ENCODE data around the gene COPE.

Gene COPE

GRCh38 chr19:18906605-18907519 is 12.3 kb downstream of the COPE start:
- Histone ChIP-seq H3K27ac (replicated peaks; ENCODE audit: low read length) (no peak overlapping the region), H2BK12ac (ENCODE audit: low read length) (no peak overlapping the region), H3K79me1 (ENCODE audit: low read depth, low read length) (peaks cover 12% of the 10 kb centered on the region), H2AK5ac (ENCODE audit: low read depth, low read length) (no peak overlapping the region), H3K4ac (ENCODE audit: low read length) (peak overlapping the region; percentile 23), H3K18ac (ENCODE audit: low read length) (no peak overlapping the region), H2BK120ac (ENCODE audit: low read depth, low read length) (no peak overlapping the region), H3K36me3 (replicated peaks in 1 of 2; ENCODE audit: control insufficient read depth in 2 of 2, insufficient read depth in 2 of 2, low read length in 2 of 2) (peaks cover 27 to 78% of the 10 kb centered on the region in 2 donors), H3K14ac (ENCODE audit: low read length) (no peak overlapping the region), H3K23ac (ENCODE audit: low read depth, low read length, poor library complexity) (peak overlapping the region; percentile 20), H3K4me3 (ENCODE audit: low read length in 2 of 2) (peak overlapping the region in 1 of 2 donors; percentile 37), H2AFZ (ENCODE audit: low read length) (no peak overlapping the region), H2BK5ac (ENCODE audit: low read length) (peak overlapping the region; percentile 90), H3K27me3 (ENCODE audit: control insufficient read depth in 3 of 3, insufficient read depth in 3 of 3, low read depth in 1 of 3, low read length in 3 of 3) (no peaks in the 10 kb centered on the region), H4K91ac (ENCODE audit: low read depth, low read length, poor library complexity) (no peak overlapping the region), H4K8ac (ENCODE audit: low read depth, low read length) (peak overlapping the region; percentile 23), H2BK15ac (ENCODE audit: low read length) (no peak overlapping the region), H3K4me2 (ENCODE audit: insufficient read depth, low read length, poor library complexity, severe bottlenecking) (no peak overlapping the region), H3K9ac (ENCODE audit: low read depth, low read length, poor library complexity) (peak overlapping the region; percentile 70), H3K9me3 (replicated peaks in 1 of 2; ENCODE audit: control insufficient read depth in 2 of 2, insufficient read depth in 1 of 2, low read depth in 1 of 2, low read length in 2 of 2) (peaks cover 0 to 1% of the 10 kb centered on the region in 2 donors), H3K4me1 (ENCODE audit: control insufficient read depth in 2 of 2, insufficient read depth in 1 of 2, low read depth in 1 of 2, low read length in 2 of 2) (no peaks in the 10 kb centered on the region)
- DNase-seq (ENCODE audit: low spot score): no peak
- no CpG with 5 or more reads among the region's 36 CpGs for WGBS, 2 donors (ENCODE audit: extremely low coverage in 2 of 2, insufficient read length in 2 of 2, insufficient replicate concordance in 1 of 2)

- H3K23ac ChIP-seq (ENCODE audit: low read depth, low read length, poor library complexity): peak overlapping the region; percentile 43
- H3K18ac ChIP-seq (ENCODE audit: low read length): no peak overlapping the region
- no peak overlapping the region for H4K8ac ChIP-seq (ENCODE audit: low read depth, low read length)
- no peak overlapping the region for H2BK120ac ChIP-seq (ENCODE audit: low read depth, low read length)
- H2AFZ ChIP-seq (ENCODE audit: low read length): no peak overlapping the region
- no peak overlapping the region for H2BK15ac ChIP-seq (ENCODE audit: low read length)
- H3K4me1 ChIP-seq (ENCODE audit: control insufficient read depth in 2 of 2, insufficient read depth in 1 of 2, low read depth in 1 of 2, low read length in 2 of 2): no peaks in the 10 kb centered on the region
- no peak overlapping the region for H4K91ac ChIP-seq (ENCODE audit: low read depth, low read length, poor library complexity)
- WGBS, 2 donors (ENCODE audit: extremely low coverage in 2 of 2, insufficient read length in 2 of 2, insufficient replicate concordance in 1 of 2): no CpG with 5 or more reads among the region's 26 CpGs
- peaks cover 7% of the 10 kb centered on the region for H3K79me1 ChIP-seq (ENCODE audit: low read depth, low read length)
- H3K27me3 ChIP-seq (ENCODE audit: control insufficient read depth in 3 of 3, insufficient read depth in 3 of 3, low read depth in 1 of 3, low read length in 3 of 3): no peaks in the 10 kb centered on the region
- no peak for DNase-seq (ENCODE audit: low spot score)
- no peak overlapping the region for H3K4me2 ChIP-seq (ENCODE audit: insufficient read depth, low read length, poor library complexity, severe bottlenecking)
- peak overlapping the region; percentile 21 for H3K9ac ChIP-seq (ENCODE audit: low read depth, low read length, poor library complexity)
- H3K9me3 ChIP-seq (replicated peaks in 1 of 2; ENCODE audit: control insufficient read depth in 2 of 2, insufficient read depth in 1 of 2, low read depth in 1 of 2, low read length in 2 of 2): peaks cover 0 to 6% of the 10 kb centered on the region in 2 donors
- no peak overlapping the region for H3K27ac ChIP-seq (replicated peaks; ENCODE audit: low read length)
- peaks cover 32 to 82% of the 10 kb centered on the region in 2 donors for H3K36me3 ChIP-seq (replicated peaks in 1 of 2; ENCODE audit: control insufficient read depth in 2 of 2, insufficient read depth in 2 of 2, low read length in 2 of 2)
- no peak overlapping the region for H2BK5ac ChIP-seq (ENCODE audit: low read length)
- H3K4ac ChIP-seq (ENCODE audit: low read length): peak overlapping the region; percentile 66
- H3K14ac ChIP-seq (ENCODE audit: low read length): peak overlapping the region; percentile 71
- H3K4me3 ChIP-seq (ENCODE audit: low read length in 2 of 2): no peak overlapping the region
- no peak overlapping the region for H2BK12ac ChIP-seq (ENCODE audit: low read length)
- H2AK5ac ChIP-seq (ENCODE audit: low read depth, low read length): no peak overlapping the region
Measured at GRCh38 chr19:18905513-18906236, 13.5 kb downstream of the COPE start.

- H2AFZ ChIP-seq (ENCODE audit: low read length): no peak overlapping the region
- no peaks in the 10 kb centered on the region for H3K4me1 ChIP-seq (ENCODE audit: control insufficient read depth in 2 of 2, insufficient read depth in 1 of 2, low read depth in 1 of 2, low read length in 2 of 2)
- no peak overlapping the region for H3K4me3 ChIP-seq (ENCODE audit: low read length in 2 of 2)
- H2BK120ac ChIP-seq (ENCODE audit: low read depth, low read length): no peak overlapping the region
- no peak overlapping the region for H3K4me2 ChIP-seq (ENCODE audit: insufficient read depth, low read length, poor library complexity, severe bottlenecking)
- peak overlapping the region; percentile 21 for H3K9ac ChIP-seq (ENCODE audit: low read depth, low read length, poor library complexity)
- H3K23ac ChIP-seq (ENCODE audit: low read depth, low read length, poor library complexity): peak overlapping the region; percentile 43
- no peak overlapping the region for H3K27ac ChIP-seq (replicated peaks; ENCODE audit: low read length)
- H3K36me3 ChIP-seq (replicated peaks in 1 of 2; ENCODE audit: control insufficient read depth in 2 of 2, insufficient read depth in 2 of 2, low read length in 2 of 2): peaks cover 30 to 82% of the 10 kb centered on the region in 2 donors
- H3K14ac ChIP-seq (ENCODE audit: low read length): peak overlapping the region; percentile 71
- no peaks in the 10 kb centered on the region for H3K27me3 ChIP-seq (ENCODE audit: control insufficient read depth in 3 of 3, insufficient read depth in 3 of 3, low read depth in 1 of 3, low read length in 3 of 3)
- DNase-seq (ENCODE audit: low spot score): no peak
- peak overlapping the region; percentile 39 for H2BK5ac ChIP-seq (ENCODE audit: low read length)
- peak overlapping the region; percentile 66 for H3K4ac ChIP-seq (ENCODE audit: low read length)
- no peak overlapping the region for H2AK5ac ChIP-seq (ENCODE audit: low read depth, low read length)
- peak overlapping the region; percentile 30 for H4K91ac ChIP-seq (ENCODE audit: low read depth, low read length, poor library complexity)
- no peak overlapping the region for H3K18ac ChIP-seq (ENCODE audit: low read length)
- no peak overlapping the region for H4K8ac ChIP-seq (ENCODE audit: low read depth, low read length)
- H2BK15ac ChIP-seq (ENCODE audit: low read length): no peak overlapping the region
- peaks cover 0 to 6% of the 10 kb centered on the region in 2 donors for H3K9me3 ChIP-seq (replicated peaks in 1 of 2; ENCODE audit: control insufficient read depth in 2 of 2, insufficient read depth in 1 of 2, low read depth in 1 of 2, low read length in 2 of 2)
- peaks cover 7% of the 10 kb centered on the region for H3K79me1 ChIP-seq (ENCODE audit: low read depth, low read length)
- WGBS, 2 donors (ENCODE audit: extremely low coverage in 2 of 2, insufficient read length in 2 of 2, insufficient replicate concordance in 1 of 2): no CpG with 5 or more reads among the region's 8 CpGs
- H2BK12ac ChIP-seq (ENCODE audit: low read length): no peak overlapping the region
Measured at GRCh38 chr19:18905058-18905456, 14.1 kb downstream of the COPE start.

Data from neuronal stem cell (in vitro differentiated cells).